SW 1271 (cell line): ENCODE results near the gene DNAJC9.

Experiments
- DNase-seq, 2 experiments: peaks; one replicate each; lab custom pipeline; 2025; lab: John Stamatoyannopoulos, UW

DNAJC9 gene

DNA sequence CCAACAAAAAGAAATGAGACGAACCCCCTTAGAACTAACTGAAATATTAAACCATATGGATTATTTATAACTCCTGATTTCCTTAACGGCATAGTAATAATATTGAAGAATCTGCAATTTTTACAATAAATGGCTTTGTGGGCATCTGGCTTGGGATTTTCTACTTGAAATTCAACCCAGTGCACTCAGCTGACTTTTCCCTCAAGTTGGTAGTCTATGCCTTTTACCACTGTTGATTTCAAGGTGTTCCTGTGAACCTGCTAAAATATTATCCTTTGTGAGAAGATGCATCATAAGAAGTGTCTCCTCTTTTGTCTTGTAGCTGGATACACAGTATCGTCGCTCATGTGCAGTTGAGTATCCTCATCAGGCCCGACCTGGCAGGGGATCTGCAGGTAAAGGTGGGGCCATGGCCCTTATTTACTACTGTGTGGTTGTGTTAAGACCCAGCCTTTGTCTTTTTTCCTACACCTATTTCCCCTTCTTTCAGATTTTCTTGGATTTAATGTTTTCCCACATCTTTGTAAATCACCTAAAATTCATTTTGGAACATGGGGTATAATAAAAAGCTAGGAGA lies 8.0 kb downstream of the DNAJC9 start:
- no peak for DNase-seq

DNA sequence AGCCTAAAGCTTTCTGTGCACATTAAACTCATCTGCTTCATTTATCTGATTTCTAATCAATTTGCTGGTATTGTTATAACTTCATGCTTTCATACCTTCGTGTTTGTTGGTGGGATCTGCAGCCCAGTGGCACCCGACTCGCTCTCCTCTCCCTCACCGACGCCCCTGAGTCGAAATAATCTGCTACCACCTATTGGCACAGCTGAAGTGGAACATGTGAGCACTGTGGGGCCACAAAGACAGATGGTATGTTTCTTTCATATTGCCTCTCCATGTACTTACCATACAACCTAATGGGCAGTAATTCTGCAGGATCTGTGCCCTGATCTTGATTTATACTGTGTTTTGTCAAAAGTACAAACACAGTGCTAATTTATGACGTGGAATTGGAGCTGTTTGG lies 12.4 kb downstream of the DNAJC9 start:
- DNase-seq, result no peak

DNA sequence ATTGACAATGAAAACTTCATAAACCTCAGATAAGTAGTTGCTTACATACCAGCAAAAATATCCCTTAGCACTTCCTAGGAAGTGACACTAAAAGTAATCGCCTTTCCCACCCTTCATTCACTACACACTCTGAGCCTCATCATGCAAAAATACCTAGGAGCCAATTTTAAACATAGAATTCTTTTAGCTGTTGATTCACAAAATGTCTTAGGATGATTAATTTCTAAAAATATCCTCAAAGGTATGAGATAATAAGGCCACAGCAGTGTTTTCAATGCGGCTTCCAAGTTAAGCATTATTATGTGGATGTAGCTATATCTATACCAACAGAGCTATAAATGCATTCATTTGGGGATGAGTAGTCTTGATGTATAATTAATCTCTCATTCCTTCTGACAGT lies 13.2 kb downstream of the DNAJC9 start:
- no peak for DNase-seq

DNA sequence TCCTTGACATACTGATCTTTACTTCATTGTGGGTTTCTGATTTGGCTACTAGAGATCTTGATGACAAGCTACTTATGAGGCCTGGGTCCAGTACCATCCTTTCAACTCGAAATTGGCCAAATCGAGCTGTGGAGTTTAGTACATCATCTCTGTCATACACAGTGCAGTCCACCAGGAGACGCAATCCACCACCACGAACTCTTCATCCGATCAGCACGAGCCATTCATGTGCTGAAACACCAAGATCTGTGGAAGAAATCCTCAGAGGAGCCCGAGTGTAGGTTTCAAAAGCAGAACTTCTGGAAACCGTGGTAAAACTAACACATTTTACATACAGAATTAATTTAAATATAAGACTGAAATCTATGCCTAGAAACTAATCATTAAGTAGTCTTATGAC lies 14.2 kb downstream of the DNAJC9 start:
- no peak for DNase-seq

DNA sequence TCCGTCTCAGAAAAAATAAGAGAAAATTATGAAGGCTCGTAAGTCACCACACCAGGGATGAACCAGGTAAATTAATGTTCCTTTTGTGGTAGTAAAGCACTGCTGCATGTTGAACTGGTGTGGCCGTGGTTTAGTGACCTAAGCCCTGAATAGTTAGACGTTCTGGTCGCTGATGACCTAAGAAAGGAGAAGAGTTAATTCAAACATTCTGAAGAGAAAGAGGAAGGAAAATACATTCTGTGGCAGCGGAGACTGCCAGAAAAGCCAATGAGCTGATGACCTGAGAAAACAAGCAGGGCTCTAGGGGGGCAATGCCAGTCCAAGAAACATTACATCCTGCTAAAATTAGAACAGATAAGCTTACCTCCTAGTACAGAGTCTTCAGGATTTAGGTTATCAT lies 17.5 kb downstream of the DNAJC9 start:
- no peak for DNase-seq

DNA sequence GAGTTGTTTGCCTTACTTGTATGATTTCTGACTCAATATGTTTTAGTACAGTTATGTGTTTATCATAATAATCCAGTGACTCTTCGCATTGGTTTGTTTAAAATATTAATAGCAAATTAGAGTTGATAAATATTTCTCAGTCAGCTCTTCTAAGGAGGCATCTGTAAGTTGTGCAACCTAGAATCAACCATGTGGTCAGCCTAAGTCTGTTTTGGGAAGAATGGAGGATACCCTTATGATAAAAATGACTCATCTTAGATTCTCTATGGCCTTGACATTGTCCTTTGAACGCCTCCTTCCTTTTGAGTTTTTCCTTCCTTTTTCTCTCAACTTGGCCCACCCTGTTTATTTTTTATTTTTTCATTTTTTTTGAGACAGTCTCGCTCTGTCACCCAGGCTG lies 18.8 kb downstream of the DNAJC9 start:
- DNase-seq, result no peak

DNA sequence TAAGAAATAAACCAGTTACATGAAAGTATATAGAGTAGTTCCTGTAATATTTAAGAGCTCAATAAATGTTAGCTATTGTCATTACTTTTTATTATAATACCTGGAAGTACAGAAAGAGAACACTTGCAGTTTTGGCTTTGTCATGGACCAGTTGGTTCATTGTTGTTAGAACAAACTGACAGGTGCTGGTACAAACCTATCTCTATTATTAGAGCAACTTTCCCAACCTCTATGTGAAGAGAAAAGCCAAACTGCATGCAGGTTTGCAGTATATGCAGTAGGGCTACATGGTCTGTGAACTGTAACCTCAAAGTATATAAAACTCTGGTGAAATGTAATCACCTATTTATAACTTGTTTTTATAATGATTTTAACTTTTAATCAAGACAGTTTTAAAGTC lies 20.4 kb downstream of the DNAJC9 start:
- DNase-seq, result no peak

DNA sequence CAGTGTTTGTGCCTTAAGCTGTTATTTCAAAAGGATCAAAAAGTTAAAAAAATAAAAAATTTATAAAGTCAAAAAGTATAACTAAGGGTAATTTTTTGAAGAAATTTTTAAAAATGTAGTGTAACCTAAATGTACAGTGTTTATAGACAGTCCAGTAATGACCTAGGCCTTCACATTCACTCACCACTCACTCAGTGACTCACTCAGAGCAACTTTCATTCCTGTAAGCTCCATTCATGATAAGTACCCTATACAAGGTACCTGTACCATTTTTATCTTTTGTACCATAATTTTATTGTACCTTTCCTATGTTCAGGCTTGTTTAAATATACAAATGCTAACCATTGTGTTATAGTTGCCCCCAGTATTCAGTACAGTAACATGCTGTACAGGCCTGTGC lies 21.5 kb downstream of the DNAJC9 start:
- no peak for DNase-seq

DNA sequence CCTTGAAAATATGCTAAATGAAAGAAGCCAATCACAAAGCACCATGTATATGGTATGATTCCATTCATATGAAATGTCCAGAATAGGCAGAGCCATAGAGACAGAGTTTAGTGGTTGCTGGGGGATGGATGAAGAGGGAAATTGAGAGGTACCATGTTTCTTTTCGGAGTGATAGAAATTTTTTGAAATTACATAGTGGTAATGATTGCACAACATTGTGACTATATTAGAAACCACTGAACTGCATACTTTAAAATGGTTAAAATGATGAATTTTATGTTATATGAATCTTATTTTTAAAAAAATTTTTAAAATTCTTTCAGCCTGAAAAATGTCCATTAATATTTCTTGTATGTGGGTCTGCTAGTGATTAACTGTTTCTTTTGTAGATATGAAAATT lies 26.1 kb downstream of the DNAJC9 start:
- DNase-seq, result no peak

DNA sequence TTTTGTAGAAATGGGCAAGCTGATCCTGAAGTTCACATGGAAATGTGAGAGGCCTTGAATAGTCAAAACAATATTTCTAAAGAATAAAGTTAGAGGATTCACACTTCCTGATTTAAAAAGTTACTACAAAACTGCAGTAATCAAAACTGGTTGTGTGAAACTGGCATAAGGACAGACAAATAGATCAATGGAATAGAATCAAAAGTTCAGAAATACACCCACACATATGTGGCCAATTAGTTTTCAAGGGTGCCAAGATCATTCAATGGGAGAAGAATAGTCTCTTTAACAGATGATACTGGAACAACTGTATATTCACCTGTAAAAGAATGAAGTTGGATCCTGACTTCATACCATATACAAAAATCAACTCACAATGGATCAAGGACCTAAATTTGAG lies 27.7 kb downstream of the DNAJC9 start:
- DNase-seq, result no peak

DNA sequence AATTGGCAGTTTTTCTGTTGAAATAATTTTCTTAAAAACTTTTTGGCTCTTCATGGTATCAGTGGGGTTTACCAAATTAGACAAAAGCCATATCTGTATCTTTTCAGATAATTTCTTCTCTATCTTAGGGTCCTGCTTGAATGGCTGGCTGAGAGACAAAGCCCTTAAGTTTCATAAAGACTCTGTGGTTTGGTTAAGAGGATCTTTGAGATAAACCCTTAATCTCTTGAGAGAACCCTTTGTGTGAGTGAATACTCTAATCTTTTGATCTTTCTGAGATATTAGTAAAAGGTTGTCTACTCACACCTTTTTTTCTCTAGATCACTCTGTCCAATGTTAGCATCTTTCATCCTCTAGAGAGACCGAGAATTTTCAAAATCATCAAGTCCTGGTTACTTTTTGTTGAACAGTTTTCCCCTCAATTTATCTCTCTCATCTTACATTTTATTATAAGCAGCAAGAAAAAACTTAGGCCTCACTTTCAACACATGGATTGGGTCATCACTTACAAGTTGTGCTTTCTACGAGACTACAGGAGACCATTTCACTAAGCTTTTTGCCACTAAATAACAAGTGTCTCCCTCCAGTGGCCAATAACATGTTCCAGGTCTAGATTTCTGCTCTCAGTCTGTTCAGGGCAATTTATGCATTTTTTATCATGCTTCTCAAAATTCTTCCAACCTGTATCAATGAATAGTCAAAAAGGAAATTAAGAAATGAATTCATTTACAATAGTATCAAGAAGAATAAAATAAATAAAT lies 28.4 kb downstream of the DNAJC9 start:
- DNase-seq, result peak in 1 of 2 experiments; percentile 31

DNA sequence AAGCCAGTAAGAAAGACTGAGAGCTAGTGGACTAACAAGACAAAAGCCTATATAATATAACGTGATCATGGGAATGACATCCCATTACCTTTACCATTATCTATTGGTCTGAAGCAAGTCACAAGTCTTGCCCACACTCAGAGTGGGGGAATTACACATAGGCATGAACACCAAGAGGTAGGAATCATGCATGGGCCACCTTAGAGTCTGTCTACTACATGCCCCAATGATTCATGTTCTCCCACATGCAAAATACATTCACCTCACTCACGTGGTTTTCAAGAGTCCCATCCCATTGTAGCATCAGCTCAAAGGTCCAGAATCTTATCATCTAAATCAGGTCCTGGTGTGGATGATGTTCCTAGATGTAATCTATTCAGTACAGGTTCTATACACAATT lies 29.4 kb downstream of the DNAJC9 start:
- no peak for DNase-seq

DNA sequence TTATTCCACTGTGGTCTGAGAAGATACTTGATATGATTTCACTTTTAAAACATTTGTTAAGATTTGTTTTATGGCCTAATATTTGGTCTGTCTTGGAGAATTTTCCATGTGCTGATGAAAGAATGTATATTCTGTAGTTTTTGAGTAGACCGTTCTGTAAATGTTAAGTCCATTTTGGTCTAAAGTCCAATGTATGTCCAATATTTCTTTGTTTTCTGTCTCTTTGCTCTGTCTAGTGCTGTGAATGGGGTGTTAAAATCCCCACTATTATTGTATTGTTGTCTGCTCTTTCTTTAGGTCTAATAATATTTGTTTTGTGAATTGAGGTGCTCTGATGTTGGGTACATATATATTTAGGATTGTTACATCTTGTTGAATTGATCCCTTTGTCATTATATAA lies 31.3 kb downstream of the DNAJC9 start:
- DNase-seq, result no peak

DNA sequence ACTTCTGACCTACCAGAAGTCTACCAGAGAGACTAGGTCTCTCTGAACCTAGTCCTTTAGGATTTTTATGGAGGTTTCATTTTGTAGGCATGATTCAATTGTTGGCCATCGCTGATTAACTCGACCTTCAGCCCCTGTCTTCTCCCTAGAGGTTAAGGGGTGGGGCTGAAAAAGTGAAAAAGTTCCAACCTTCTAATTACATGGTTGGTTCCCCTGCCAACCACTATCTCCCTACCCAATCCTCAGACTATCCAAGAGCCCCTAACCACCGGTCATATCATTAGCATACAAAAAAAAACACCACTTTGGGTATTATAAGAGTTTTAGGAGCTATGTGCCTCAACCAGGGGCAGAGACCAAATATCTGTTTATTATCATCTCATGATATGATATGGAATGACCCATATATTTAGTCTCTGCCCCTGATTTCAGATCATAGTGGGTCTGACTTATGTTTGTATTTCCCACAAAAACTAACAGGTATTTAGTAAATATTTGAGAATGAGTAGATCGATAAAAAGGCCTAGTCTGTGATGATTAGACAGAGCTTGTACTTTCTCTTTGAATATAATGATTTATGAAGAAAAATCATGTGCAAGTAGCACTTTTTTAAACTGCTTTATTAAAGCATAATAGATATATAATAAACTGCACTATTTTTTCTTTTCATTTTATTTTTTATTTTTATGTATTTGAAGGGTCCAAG lies 35.8 kb downstream of the DNAJC9 start:
- no peak for DNase-seq

DNA sequence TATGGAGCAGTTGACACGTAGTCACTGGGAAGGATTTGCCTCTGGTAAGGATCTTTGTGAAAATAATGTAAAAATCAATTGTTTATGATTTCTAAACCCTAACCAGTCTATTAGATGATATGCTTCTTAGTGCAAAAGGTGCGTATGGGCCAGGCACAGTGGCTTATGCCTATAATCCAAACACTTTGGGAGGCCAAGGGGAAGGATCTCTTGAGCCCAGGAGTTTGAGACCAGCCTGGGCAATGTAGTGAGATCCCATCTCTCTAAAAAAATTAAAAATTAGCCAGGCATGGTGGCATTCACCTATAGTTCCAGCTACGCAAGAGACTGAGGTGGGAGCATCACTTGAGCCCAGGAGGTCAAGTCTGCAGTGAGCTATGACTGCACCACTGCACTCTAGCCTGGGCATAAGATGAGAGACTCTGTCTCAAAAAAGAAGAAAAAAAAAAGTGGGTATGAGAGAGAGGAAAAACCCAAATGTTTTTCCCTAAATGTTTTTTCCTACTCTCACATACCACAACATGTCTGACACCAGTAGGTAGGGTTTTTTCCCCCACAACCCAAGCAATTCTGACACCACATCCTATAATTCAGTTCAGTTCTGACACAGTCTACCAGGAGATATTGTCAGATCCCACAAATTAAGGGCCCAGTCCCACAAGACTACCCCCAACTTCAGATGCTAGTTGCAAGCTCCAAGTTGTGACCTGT lies 36.5 kb downstream of the DNAJC9 start:
- no peak for DNase-seq

DNA sequence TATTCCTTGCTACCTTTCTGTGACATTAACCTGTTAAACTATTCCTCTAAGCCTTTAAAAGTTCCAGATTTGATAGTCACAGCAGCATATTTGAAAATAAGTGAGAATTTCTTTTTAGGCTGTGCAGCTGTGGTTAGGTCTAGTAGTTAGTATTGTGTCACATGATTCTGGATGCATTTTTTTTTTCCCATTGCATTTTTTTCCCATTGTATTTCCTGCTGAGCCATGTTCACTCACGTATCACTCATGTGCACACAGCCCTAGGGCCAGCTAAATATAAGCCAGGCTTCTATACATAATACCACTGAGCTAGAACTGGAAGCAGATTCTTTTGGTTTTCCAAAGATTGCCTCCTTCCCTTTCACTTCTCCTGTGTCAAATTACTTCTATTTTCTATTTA lies 37.4 kb downstream of the DNAJC9 start:
- no peak for DNase-seq

DNA sequence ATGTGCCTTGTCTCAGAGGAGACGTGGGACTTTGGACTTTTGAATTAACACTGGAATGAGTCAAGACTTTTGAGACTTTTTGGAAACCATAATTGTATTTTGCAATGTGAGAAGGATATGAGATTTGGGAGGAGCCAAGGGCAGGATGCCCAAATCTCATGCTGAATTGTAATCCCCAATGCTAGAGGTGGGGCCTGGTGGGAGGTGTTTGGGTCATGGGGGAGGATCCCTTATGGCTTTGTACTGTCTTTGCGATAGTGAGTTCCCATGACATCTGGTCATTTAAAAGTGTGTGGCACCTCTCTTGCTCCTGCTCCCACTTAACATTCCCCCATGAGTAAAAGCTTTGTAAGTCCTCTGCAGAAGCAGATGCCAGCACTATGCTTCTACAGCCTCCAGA lies 39.2 kb downstream of the DNAJC9 start:
- DNase-seq, result no peak

DNA sequence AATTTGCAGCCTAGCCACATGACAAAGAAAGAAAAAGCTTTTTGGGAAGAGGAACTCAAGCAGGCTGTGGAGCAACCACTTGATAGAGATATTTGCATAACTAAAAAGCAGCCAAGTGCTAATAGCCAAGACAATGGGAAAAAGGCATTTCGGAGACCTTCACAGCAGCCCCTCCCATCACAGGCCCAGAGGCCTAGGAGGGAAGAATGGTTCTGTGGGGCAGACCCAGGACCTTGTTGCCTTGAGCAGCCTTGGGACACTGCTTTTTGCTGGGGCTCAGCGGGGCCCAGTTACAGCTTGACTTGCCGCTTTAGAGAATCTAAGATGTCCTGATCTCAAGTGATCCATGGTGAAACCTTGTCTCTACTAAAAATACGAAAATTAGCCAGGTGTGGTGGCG lies 40.7 kb downstream of the DNAJC9 start:
- DNase-seq, result no peak

DNA sequence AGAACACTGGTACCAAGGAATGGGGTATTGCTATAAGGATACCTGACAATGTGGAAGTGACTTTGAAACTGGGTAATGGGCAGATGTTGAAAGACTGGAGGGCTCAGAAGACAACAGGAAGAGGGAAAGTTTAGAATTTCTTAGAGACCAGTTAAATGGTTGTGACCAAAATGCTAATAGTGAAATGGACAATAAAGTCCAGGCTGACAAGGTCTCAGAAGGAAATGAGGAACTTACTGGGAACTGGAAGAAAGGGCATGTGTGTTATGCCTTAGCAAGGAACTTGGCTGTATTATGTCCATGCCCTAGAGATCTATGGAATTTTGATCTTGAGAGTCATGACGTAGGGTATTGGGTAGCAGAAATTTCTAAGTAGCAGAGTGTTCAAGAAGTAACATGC lies 41.2 kb downstream of the DNAJC9 start:
- no peak for DNase-seq

DNA sequence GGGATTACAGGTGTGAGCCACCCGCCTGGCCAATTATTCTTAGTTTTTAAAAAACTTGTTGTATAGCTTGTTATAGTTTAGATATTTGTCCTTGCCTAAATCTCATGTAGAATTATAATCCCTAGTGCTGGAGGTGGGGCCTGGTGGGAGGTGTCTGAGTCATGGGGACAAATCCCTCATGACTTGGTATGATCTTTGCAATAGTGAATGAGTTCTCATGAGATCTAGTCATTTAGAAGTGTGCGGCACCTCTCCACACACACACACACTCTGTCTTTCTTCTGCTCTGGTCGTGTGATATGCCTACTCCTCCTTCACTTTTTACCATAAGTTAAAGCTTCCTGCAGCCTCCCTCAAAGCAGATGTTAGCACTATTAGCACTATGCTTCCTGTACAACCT lies 42.0 kb downstream of the DNAJC9 start:
- no peak for DNase-seq
